Stimulated activated CD8-positive, alpha-beta memory T cell treated with anti-CD3 and anti-CD28 coated beads, Interleukin-15, amount 100 ng/mL, for 24 hours (primary cell): ENCODE measurements around the gene MFAP3.

Source experiments
- DNase-seq: peaks from one replicate; pipeline ENCODE4 v3.0.0-alpha.2; 2020; ENCODE audit warnings: low read depth

The MFAP3 gene

DNA sequence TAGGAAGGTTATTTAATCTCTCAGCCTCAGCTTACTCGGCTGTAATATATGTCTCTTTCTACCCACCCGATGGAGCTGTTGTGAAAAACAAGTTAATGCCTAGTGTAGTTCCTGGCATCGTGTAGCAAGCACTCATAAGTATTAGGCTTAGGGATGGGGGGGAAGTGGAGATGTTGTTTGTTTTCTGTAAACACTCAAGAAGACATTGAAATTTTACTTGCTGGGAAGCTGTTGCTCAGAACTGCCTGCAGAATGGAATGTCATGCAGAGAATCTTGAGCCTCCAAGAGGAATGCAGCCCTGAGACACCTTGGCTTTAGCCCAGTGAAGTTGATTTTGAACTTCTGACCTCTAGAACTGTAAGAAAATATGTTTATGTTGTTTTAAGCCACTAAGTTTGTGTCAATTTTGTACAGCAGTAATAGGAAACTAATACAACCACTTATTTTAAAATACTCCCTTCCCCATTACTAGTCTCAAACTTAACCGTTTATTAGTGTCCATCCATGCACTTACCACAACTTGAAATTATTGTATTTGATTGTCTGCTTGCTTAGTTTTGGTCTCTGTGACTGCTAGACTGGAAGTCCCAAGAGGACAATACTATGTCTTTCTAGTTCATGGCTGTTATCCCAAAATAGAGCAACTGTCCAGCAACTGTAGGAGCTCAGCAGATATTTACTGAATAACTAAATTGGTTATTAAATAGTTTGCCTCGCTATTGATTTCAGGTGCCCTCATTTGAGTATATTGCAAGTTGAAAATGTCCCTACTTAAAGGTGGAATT is 53.8 kb downstream of the MFAP3 start:
- DNase-seq: no peak

DNA sequence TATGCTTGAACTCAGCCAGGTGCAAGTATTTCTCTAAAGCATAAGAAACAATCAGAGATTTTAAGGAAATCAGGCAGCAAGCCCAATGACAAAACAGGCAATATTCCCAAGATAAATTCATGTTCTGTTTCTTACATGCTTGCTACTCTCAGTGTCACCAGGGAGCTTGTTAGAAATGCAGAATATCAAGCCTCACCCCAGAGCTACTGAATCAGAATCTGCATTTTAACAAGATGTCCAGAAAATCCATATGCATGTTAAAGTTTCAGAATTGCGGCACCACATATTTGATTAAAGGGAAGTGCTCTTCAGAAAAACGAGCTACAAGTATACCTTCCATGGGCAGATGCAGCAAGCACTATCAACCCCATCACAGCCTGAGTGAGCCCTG is 54.4 kb downstream of the MFAP3 start:
- no peak for DNase-seq

DNA sequence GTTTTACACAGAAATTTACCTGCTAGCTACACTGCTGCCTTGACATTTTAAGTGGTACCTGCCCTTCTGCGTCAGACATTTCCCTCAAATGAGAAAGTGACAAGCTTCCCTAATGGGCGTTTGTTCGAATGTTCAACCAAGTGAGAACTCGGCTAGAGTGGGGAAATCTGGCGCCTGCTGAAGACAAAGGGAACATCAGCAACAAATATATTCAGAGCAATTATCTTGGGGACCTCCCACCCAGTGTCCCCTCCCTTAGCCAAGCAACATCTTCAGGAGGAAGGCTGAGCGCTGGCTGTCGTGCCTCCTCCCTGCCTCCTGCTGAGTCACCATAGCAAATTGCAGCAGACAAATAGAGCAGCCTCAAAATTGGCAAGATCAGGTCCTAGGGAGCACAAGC is 57.1 kb downstream of the MFAP3 start:
- DNase-seq: no peak

DNA sequence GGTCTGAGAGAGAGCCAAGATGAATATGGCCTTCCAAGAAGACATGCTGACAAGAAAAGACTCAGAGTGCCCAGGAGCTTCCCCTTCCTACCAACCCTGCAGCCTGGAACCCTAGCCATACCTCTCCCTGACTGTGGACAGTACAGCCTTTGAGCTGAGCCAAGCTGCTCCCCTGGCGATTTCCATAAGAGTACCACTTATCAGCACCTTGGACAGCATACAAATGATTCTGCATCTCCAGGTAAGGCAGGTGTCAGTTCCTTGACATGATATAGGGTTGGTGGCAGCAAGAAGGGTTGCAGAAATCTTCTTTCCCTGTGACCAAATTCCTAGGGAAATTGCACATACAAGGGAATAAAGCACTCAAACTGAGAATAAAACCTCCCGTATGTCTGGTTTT is 58.3 kb downstream of the MFAP3 start:
- no peak for DNase-seq

DNA sequence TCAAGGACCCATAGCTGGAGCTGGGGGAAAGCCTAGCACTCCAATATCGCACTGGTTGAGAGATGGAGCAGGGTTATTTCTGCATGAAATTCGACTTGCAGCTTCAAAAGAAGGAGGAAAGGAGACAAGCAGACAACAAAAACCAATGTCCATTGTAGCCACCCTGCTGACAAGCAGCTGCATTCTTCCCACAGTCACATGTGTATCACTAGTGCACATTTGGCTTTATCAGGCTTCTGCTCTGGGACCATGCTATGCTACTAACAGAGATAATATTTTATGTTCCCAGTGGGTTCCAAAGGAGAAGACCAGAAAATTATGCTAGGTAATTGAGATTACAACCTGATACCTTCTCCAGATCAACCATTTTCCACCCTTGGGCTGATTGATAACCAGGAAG is 59.7 kb downstream of the MFAP3 start:
- DNase-seq: no peak

DNA sequence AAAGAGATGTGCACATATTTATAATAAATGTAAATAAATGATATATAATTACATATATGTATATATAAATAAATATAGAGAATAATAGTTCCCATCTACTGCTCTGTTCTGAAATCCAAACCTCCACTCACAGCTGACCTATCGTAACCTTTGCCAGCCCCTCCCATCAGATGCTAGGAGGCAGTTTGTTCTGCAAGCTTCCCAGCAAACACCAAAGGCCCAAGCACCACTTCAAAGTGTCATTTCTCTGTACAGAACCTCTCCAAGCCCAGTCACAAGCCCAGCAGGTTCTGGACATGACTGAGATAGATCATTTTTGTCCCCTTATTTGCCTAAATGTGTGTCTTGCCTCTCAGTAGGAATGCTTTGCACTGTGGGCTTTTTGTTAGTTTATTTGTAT is 62.4 kb downstream of the MFAP3 start:
- DNase-seq: no peak

DNA sequence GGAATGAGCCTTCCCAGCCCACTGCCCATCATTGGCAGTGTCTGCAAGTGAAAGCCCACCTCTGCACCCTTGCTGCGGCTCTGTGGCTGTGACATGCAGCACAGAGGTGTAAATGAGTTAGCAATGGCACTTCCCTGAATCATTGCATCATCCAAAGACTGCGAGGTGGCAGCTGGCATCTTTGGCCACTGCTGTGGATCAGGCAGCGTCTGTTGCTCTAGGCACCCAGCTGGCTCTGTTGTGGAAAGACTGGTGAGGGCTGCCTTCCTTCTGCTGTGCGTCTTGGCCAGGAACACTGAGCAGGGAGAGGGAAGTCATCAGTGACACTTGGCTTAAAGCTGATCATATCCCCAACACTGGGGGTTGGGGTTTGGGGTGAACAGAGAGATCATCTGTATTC is 64.5 kb downstream of the MFAP3 start:
- no peak for DNase-seq
